ENCODE measurements around the gene SGCG.
"Not testable (repeated sequence)": the region's sequence is repeated elsewhere in the genome, so short reads cannot be mapped to it uniquely, and the experiment has no call there.

SGCG gene

DNA sequence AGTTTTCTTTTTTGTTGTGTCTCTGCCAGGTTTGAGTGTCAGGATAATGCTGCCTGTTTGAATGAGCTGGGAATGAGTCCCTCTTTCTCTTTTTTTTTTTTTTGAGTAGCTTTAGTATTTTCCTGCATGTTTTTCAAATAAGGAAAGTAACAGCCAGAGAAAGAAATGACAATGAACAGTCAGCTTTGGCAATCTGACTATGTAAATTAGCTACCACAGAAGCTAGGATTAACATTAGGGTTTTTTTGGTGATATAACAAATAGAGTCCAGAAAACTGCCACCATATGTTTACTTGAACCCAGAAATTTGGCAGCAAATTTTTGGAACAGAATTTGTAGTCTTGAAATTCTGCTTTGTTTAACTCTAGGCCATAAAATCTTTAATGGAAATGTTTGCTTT, 50.5 kb downstream of the SGCG start:
- no peak for DNase-seq

GRCh38 chr13:23235994-23236393, 55.2 kb downstream of the SGCG start:
- no peak for DNase-seq

- no peak for DNase-seq
Measured at GRCh38 chr13:23243066-23243465, 62.3 kb downstream of the SGCG start.

DNA sequence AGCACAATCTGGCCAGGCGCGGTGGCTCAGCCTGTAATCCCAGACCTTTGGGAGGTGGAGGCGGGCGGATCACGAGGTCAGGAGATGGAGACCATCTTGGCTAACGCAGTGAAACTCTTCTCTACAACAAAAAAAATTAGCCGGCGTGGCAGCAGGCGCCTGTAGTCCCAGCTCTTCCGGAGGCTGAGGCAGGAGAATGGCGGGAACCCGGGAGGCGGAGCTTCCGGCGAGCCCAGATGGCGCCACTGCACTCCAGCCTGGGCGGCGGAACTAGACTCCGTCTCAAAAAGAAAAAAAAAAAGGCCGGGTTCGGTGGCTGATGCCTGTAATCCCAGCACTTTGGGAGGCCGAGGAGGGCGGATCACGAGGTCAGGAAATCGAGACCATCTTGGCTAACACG, 67.6 kb downstream of the SGCG start:
- DNase-seq, result not testable (repeated sequence)

- DNase-seq, result no peak
Measured at GRCh38 chr13:23254506-23254905, 73.7 kb downstream of the SGCG start.

GRCh38 chr13:23267571-23267970, 86.8 kb downstream of the SGCG start:
- DNase-seq, result no peak

- DNase-seq, result no peak
Measured at GRCh38 chr13:23268441-23268840, 87.7 kb downstream of the SGCG start.

DNA sequence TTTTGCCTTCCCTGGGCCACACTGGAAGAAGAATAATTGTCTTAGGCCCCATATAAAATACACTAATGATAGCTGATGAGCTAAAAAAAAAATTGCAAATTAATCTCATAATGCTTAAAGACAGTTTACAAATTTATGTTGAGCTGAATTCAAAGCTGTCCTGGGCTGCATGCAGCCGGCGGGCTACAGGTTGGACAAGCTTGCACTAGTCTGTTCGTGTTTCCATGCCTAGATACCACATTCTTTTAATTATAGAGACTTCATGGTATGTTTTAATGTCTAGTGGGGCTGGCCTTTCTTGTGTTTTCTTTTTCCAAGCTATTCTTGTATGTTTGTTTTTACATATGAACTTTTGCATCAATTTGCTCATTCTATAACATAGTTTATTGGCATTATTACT, 90.6 kb downstream of the SGCG start:
- DNase-seq, result no peak

- DNase-seq, result no peak
Measured at GRCh38 chr13:23273498-23273897, 92.7 kb downstream of the SGCG start.

DNA sequence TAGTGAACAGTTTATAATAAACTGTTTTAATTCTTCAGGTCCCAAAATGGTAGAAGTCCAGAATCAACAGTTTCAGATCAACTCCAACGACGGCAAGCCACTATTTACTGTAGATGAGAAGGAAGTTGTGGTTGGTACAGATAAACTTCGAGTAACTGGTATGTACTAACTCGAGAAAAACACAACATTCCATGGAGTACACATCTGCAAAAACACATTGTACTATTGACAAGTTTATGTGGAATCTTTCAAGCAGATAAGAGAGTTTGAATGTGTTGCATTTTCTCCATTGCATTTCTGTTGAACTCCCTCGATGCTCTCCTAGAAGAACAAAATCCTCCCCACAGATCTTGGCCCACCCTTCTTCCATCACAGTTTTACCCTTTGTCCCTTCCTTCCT, 98.5 kb downstream of the SGCG start:
- no peak for DNase-seq

DNA sequence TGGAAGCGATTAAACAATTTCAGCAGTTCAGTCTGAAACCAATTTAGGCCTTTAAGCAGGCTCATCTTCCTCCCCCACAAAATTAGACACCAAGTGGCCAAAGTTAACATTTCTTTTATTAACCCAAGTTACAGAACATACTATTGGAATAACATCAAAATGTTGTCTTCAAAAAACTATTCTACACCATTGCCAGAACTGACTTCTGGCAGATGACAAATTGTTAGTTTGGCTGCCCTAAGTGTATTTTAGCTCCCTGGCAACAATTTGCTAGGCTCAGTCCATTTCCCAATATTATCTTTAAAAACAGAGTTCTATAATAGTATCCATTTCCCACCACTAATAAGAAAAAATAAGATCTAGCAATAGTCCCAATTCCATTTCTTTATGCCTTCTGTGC, 107.8 kb downstream of the SGCG start:
- DNase-seq, result no peak

GRCh38 chr13:23288995-23289394, 108.2 kb downstream of the SGCG start:
- no peak for DNase-seq

- no peak for DNase-seq
Measured at GRCh38 chr13:23289917-23290357, 109.2 kb downstream of the SGCG start.

DNA sequence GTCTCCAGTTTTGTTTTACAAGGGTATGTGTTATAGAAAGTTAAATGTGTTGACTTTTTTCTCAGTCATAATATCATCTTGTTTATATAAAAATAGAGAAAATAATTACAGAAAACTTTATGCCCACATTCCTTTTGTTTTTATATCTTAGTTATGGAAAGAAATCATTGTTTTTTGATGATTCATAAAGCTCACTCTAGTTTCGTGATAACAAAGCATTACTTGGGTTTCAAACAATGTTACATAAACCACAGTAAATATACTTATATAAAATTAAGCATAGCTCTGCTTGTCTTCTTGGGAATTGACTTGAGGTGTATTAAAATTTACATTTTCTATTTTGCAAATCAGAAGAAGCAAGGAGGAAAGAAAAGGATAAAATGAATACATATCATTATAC, 111.8 kb downstream of the SGCG start:
- no peak for DNase-seq

- DNase-seq, result not testable (repeated sequence)
Measured at GRCh38 chr13:23314837-23315236, 134.1 kb downstream of the SGCG start.

DNA sequence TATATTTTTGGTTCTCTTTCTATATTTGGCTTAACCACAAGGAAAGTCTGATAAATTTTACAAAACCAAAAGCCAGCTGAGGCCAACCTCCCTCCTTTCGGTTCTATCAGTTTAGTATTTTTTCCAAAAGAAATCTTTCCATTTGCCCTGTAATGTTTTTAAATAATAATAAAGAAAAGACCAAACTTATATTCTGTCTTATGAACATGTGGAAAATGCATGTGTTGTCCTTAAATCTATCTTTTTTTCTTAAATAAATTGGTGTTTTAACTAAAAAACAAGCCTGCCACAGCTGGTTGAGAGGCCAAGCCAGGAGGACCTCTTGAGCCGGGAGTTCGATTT, 139.1 kb downstream of the SGCG start:
- no peak for DNase-seq

- DNase-seq, result no peak
Measured at GRCh38 chr13:23320926-23321534, 140.3 kb downstream of the SGCG start.

DNA sequence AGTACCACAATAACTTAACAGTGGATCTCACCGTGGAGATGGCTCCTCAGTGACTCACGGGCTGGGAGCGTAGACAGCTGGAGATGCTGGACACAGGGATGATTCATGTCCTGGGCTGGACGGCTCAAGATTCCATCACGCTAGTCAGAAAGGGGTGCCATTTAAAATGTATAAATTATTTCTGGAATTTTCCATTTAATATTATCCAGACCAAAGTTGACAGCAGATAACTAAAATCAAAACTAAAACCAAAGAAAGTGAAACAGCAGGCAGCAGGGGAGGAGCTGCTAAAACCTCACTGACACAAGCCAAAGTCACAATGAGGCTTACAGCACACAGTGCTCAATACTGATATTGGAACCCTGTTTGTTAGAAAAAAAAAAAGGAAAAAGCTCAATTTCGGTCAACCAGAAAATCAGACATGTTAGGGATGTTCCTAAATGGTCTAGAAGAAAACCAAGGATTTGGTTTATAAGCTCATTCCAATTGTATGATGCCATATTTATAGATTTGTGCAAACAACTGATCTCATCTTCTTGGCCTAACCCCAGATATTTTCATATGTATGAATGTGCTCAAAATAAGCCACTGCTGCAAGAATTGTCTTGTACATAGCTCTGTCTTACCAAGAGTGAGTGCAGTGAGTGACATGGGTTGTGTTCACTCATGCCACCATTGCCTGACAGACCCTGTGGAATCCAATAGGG, 140.9 kb downstream of the SGCG start:
- DNase-seq, result no peak

GRCh38 chr13:23322353-23323336, 141.9 kb downstream of the SGCG start:
- no peak for DNase-seq

GRCh38 chr13:23323946-23324709, 143.3 kb downstream of the SGCG start:
- no peak for DNase-seq

DNA sequence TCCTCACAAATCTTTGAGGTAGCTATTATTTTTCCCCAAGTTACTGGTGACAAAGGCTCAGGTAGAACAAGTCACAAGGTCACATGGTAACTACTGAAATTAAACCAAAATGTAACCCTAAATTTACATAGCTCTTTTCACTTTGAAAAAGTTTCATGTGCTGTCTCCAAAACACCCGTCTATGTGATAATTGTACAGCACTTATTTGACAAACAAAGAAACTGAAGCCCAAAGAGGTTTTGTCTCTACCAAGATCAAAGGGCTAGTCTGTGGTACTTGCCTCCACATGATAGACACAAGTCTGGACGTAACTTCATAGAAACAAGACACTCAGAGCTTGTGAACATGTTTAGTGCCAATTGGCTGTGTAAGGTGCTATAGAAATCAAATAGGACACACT, 144.4 kb downstream of the SGCG start:
- DNase-seq, result no peak

GRCh38 chr13:23330356-23330755, 149.6 kb downstream of the SGCG start:
- no peak for DNase-seq

DNA sequence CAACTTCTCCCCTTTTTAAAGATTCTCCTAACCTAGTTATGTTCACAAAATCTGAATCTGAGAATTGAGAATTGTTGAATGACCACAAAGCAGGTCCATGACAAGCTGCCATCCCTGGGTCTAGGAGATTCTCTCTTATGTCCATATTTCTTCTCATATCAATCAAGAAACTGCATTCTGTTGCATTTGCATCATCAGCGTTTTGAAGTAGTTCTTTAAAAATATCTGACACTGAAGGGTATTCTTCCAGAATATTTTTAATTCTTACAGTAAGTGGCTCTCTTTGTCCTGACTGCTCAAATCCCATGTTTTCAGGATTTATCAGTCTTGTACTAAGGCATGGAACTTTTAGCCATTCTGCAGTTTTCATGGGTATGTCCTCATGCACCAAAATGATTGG, 158.4 kb downstream of the SGCG start:
- DNase-seq, result no peak

Data from activated CD4-positive, alpha-beta T cell treated with anti-CD3 and anti-CD28 coated beads, Interleukin-2, amount 50 U/mL, for 1 hour (primary cell).